Activated CD8-positive, alpha-beta memory T cell treated with anti-CD3 and anti-CD28 coated beads, Interleukin-2, amount 10 ng/mL, durations not matched to agents 7 days and 5 days (primary cell): ENCODE results near the gene GPR31. TPM values are rescaled to one million over a fixed set of nuclear protein-coding genes. Genes with fewer than 3 reads are reported as not detected.
"Not testable (repeated sequence)": the region's sequence is repeated elsewhere in the genome, so short reads cannot be mapped to it uniquely, and the experiment has no call there.

ENCODE experiments used
- ATAC-seq: fragments of 150-1000 bp; cut with Tn5 transposase; one replicate; pipeline ENCODE4 v1.10.0; 2021; ENCODE audit warnings: moderate library complexity
- CTCF ChIA-PET: fragments of 350-600 bp; sonication (Branson Sonifier 250); formaldehyde crosslinking; loops from one replicate; lab custom pipeline; 2021; ENCODE audit warnings: antibody characterized with exemption; lab: Charles Lee
- DNase-seq: peaks from one replicate; pipeline ENCODE4 v3.0.0-alpha.2; 2020
- H3K27ac Mint-ChIP-seq: one replicate; pipeline ENCODE4 v1.8.0; 2021; ENCODE audit warnings: mild to moderate bottlenecking, mixed read lengths
- H3K27me3 Mint-ChIP-seq: one replicate; pipeline ENCODE4 v1.8.0; 2021; ENCODE audit warnings: mixed read lengths
- H3K36me3 Mint-ChIP-seq: one replicate; pipeline ENCODE4 v1.8.0; 2021; ENCODE audit warnings: mild to moderate bottlenecking, mixed read lengths
- H3K4me1 Mint-ChIP-seq: one replicate; pipeline ENCODE4 v1.8.0; 2021; ENCODE audit warnings: mixed read lengths
- H3K4me3 Mint-ChIP-seq: one replicate; pipeline ENCODE4 v1.8.0; 2021; ENCODE audit warnings: mild to moderate bottlenecking, moderate library complexity, mixed read lengths
- H3K9me3 Mint-ChIP-seq: one replicate; pipeline ENCODE4 v1.8.0; 2022; ENCODE audit warnings: low read depth, mixed read lengths
- total RNA-seq, 2 experiments: library from RNA; stranded (reverse); gene quantifications; one replicate each; pipeline ENCODE4 v1.2.3, GENCODE V29; 2021

The GPR31 gene
- total RNA-seq, 2 experiments from 2014 or later: not detected

GRCh38 chr6:167181351-167181750 is 23.6 kb upstream of the GPR31 start:
- H3K4me1 Mint-ChIP-seq, H3K9me3 Mint-ChIP-seq, H3K27me3 Mint-ChIP-seq, ATAC-seq, H3K36me3 Mint-ChIP-seq, H3K4me3 Mint-ChIP-seq, H3K27ac Mint-ChIP-seq, CTCF ChIA-PET, DNase-seq: not testable (repeated sequence)

GRCh38 chr6:167180086-167180485 is 22.3 kb upstream of the GPR31 start:
- H3K9me3 Mint-ChIP-seq, ATAC-seq, H3K36me3 Mint-ChIP-seq, H3K27ac Mint-ChIP-seq, CTCF ChIA-PET, DNase-seq, H3K4me3 Mint-ChIP-seq, H3K27me3 Mint-ChIP-seq, H3K4me1 Mint-ChIP-seq: not testable (repeated sequence)

GRCh38 chr6:167178896-167179655 is 21.3 kb upstream of the GPR31 start:
- not testable (repeated sequence) for H3K27ac Mint-ChIP-seq

GRCh38 chr6:167177271-167177670 is 19.5 kb upstream of the GPR31 start:
- H3K27ac Mint-ChIP-seq, H3K4me1 Mint-ChIP-seq, H3K9me3 Mint-ChIP-seq, H3K36me3 Mint-ChIP-seq, CTCF ChIA-PET, ATAC-seq, DNase-seq, H3K4me3 Mint-ChIP-seq: not testable (repeated sequence)
- peaks cover 13% of the 10 kb centered on the region for H3K27me3 Mint-ChIP-seq

More at GRCh38 chr6:167178896-167179655, 21.3 kb upstream of the GPR31 start:
- H3K4me1 Mint-ChIP-seq, H3K4me3 Mint-ChIP-seq, H3K27me3 Mint-ChIP-seq, H3K36me3 Mint-ChIP-seq, H3K9me3 Mint-ChIP-seq, ATAC-seq, DNase-seq, CTCF ChIA-PET: not testable (repeated sequence)

GRCh38 chr6:167172011-167172410 is 14.2 kb upstream of the GPR31 start:
- H3K9me3 Mint-ChIP-seq, CTCF ChIA-PET, H3K4me3 Mint-ChIP-seq, ATAC-seq, DNase-seq, H3K4me1 Mint-ChIP-seq, H3K27ac Mint-ChIP-seq, H3K36me3 Mint-ChIP-seq: not testable (repeated sequence)
- H3K27me3 Mint-ChIP-seq: peaks cover 14% of the 10 kb centered on the region

- H3K4me1 Mint-ChIP-seq, H3K9me3 Mint-ChIP-seq, DNase-seq, H3K27ac Mint-ChIP-seq, H3K36me3 Mint-ChIP-seq, H3K4me3 Mint-ChIP-seq, CTCF ChIA-PET, ATAC-seq: not testable (repeated sequence)
- peaks cover 19% of the 10 kb centered on the region for H3K27me3 Mint-ChIP-seq
Observed at GRCh38 chr6:167171300-167171699, 13.5 kb upstream of the GPR31 start.

- H3K4me3 Mint-ChIP-seq, H3K27ac Mint-ChIP-seq, H3K9me3 Mint-ChIP-seq, CTCF ChIA-PET, H3K4me1 Mint-ChIP-seq, DNase-seq, H3K36me3 Mint-ChIP-seq, ATAC-seq: not testable (repeated sequence)
- peaks cover 27% of the 10 kb centered on the region for H3K27me3 Mint-ChIP-seq
Observed at GRCh38 chr6:167169867-167170266, 12.1 kb upstream of the GPR31 start.

GRCh38 chr6:167168296-167168695 is 10.5 kb upstream of the GPR31 start:
- H3K27ac Mint-ChIP-seq, DNase-seq, H3K4me1 Mint-ChIP-seq, H3K36me3 Mint-ChIP-seq, ATAC-seq, H3K9me3 Mint-ChIP-seq, H3K4me3 Mint-ChIP-seq, CTCF ChIA-PET: not testable (repeated sequence)
- peaks cover 29% of the 10 kb centered on the region for H3K27me3 Mint-ChIP-seq

- H3K36me3 Mint-ChIP-seq, H3K4me3 Mint-ChIP-seq, CTCF ChIA-PET, DNase-seq, H3K9me3 Mint-ChIP-seq, H3K27ac Mint-ChIP-seq, H3K4me1 Mint-ChIP-seq, ATAC-seq: not testable (repeated sequence)
- peaks cover 31% of the 10 kb centered on the region for H3K27me3 Mint-ChIP-seq
Observed at GRCh38 chr6:167167699-167168098, 9.9 kb upstream of the GPR31 start.

GRCh38 chr6:167165858-167166471 is 8.2 kb upstream of the GPR31 start:
- Mint-ChIP-seq H3K36me3 (no peaks in the 10 kb centered on the region), H3K27me3 (peaks cover 26% of the 10 kb centered on the region), H3K27ac (no peak overlapping the region), H3K4me1 (no peaks in the 10 kb centered on the region), H3K9me3 (no peaks in the 10 kb centered on the region), H3K4me3 (no peak overlapping the region)
- ATAC-seq (no peak), DNase-seq (no peak)
- CTCF ChIA-PET: no interaction called here

GRCh38 chr6:167164261-167164660 is 6.5 kb upstream of the GPR31 start:
- no peak overlapping the region for H3K27ac Mint-ChIP-seq
- CTCF ChIA-PET: no interaction called here
- no peak overlapping the region for H3K4me3 Mint-ChIP-seq
- DNase-seq (no peak), ATAC-seq (no peak)
- peaks cover 33% of the 10 kb centered on the region for H3K27me3 Mint-ChIP-seq
- H3K4me1 Mint-ChIP-seq: no peaks in the 10 kb centered on the region
- H3K9me3 Mint-ChIP-seq: no peaks in the 10 kb centered on the region
- no peaks in the 10 kb centered on the region for H3K36me3 Mint-ChIP-seq

- CTCF ChIA-PET: no interaction called here
- Mint-ChIP-seq H3K4me1 (no peaks in the 10 kb centered on the region), H3K36me3 (no peaks in the 10 kb centered on the region), H3K9me3 (no peaks in the 10 kb centered on the region), H3K27me3 (peaks cover 37% of the 10 kb centered on the region), H3K27ac (no peak overlapping the region), H3K4me3 (no peak overlapping the region)
- no peak for DNase-seq
- no peak for ATAC-seq
Observed at GRCh38 chr6:167163476-167164011, 5.8 kb upstream of the GPR31 start.

- no peak overlapping the region for H3K4me3 Mint-ChIP-seq
- ATAC-seq (no peak), DNase-seq (no peak)
- H3K36me3 Mint-ChIP-seq: no peaks in the 10 kb centered on the region
- peaks cover 42% of the 10 kb centered on the region for H3K27me3 Mint-ChIP-seq
- no peaks in the 10 kb centered on the region for H3K9me3 Mint-ChIP-seq
- H3K27ac Mint-ChIP-seq: no peak overlapping the region
- no peaks in the 10 kb centered on the region for H3K4me1 Mint-ChIP-seq
- CTCF ChIA-PET: no interaction called here
Observed at GRCh38 chr6:167162591-167162990, 4.8 kb upstream of the GPR31 start.
